Naive thymus-derived CD8-positive, alpha-beta T cell (primary cell): ENCODE data around the gene CLPTM1. TPM values are rescaled to one million over a fixed set of nuclear protein-coding genes. Genes with fewer than 3 reads are reported as not detected.

Source experiments
- ATAC-seq, 2 donors: fragments of 150-1000 bp; cut with Tn5 transposase in 1 of 2; sonication (Bioruptor Pico), chemical (Tn5 transposase) in 1 of 2; 1 replicate in 1 of 2; 2 replicates in 1 of 2; pipeline ENCODE4 v1.10.0; 2021; ENCODE audit warnings: mild to moderate bottlenecking in 2 of 2, moderate library complexity in 2 of 2
- POLR2A ChIA-PET: fragments of 350-600 bp; sonication (Branson Sonifier 250); formaldehyde crosslinking; loops from one replicate; lab custom pipeline; 2021; ENCODE audit warnings: antibody characterized with exemption; lab: Charles Lee
- DNase-seq, 10 donors: peaks; one replicate each; pipeline versions ENCODE4 v3.0.0 to v3.0.0-alpha.2; 2020 to 2022
- H3K27ac Mint-ChIP-seq, 10 donors: one replicate each; pipeline ENCODE4 v1.8.0; 2020 to 2022; ENCODE audit warnings: mild to moderate bottlenecking in 10 of 10, mixed read lengths in 10 of 10, moderate library complexity in 4 of 10, inconsistent platforms in 1 of 10
- H3K27me3 Mint-ChIP-seq, 5 donors: one replicate each; pipeline ENCODE4 v1.8.0; 2021 to 2022; ENCODE audit warnings: mixed read lengths in 5 of 5
- H3K36me3 Mint-ChIP-seq, 3 donors: one replicate each; pipeline ENCODE4 v1.8.0; 2020 to 2022; ENCODE audit warnings: mixed read lengths in 3 of 3, mild to moderate bottlenecking in 2 of 3, inconsistent platforms in 1 of 3
- H3K4me1 Mint-ChIP-seq, 4 donors: one replicate each; pipeline ENCODE4 v1.8.0; 2021 to 2022; ENCODE audit warnings: mixed read lengths in 4 of 4
- H3K4me3 Mint-ChIP-seq, 10 donors: one replicate each; pipeline ENCODE4 v1.8.0; 2020 to 2022; ENCODE audit warnings: mild to moderate bottlenecking in 10 of 10, mixed read lengths in 10 of 10, moderate library complexity in 6 of 10, inconsistent platforms in 1 of 10
- H3K9me3 Mint-ChIP-seq, 9 donors: one replicate each; pipeline ENCODE4 v1.8.0; 2020 to 2022; ENCODE audit warnings: mixed read lengths in 9 of 9, mild to moderate bottlenecking in 3 of 9, inconsistent platforms in 1 of 9, moderate library complexity in 1 of 9
- polyA plus RNA-seq, 3 donors: library from polyadenylated mRNA; unstranded; fragments of 300-500 nt; fragmentation: Illumina TruSeq; gene quantifications; one replicate each; pipeline ENCODE4 v1.2.3, GENCODE V29; 2021
- total RNA-seq, 8 experiments: library from RNA in 2 of 8; stranded (reverse) in 2 of 8; gene quantifications; one replicate each; pipeline ENCODE4 v1.2.3 and lab custom pipeline; 2021 to 2026

The CLPTM1 gene
- total and polyA plus RNA-seq, 5 experiments from 2014 or later = 13.2 to 76.0 (median 20.6) TPM

GRCh38 chr19:45027371-45027770 lies 72.2 kb downstream of the CLPTM1 start:
- Mint-ChIP-seq H3K4me3 (no peak overlapping the region), H3K27ac (peak overlapping the region in 1 of 10 donors; percentile 28), H3K4me1 (no peaks in the 10 kb centered on the region), H3K27me3 (no peaks in the 10 kb centered on the region), H3K36me3 (peaks cover 0 to 47% (median 15%) of the 10 kb centered on the region in 3 donors), H3K9me3 (no peaks in the 10 kb centered on the region)
- ATAC-seq (no peak), DNase-seq (no peak)
- POLR2A ChIA-PET = no interaction called here

GRCh38 chr19:45030825-45031224 lies 75.6 kb downstream of the CLPTM1 start:
- Mint-ChIP-seq H3K9me3 (no peaks in the 10 kb centered on the region), H3K36me3 (peaks cover 0 to 61% (median 24%) of the 10 kb centered on the region in 3 donors), H3K4me3 (no peak overlapping the region), H3K4me1 (peaks cover 0 to 2% (median 0%) of the 10 kb centered on the region in 4 donors), H3K27me3 (no peaks in the 10 kb centered on the region), H3K27ac (no peak overlapping the region)
- DNase-seq (no peak), ATAC-seq (no peak)
- POLR2A ChIA-PET = no interaction called here

GRCh38 chr19:45032421-45032820 lies 77.2 kb downstream of the CLPTM1 start:
- peaks cover 0 to 2% (median 0%) of the 10 kb centered on the region in 4 donors for H3K4me1 Mint-ChIP-seq
- H3K27ac Mint-ChIP-seq = no peak overlapping the region
- ATAC-seq (no peak), DNase-seq (no peak)
- H3K9me3 Mint-ChIP-seq = no peaks in the 10 kb centered on the region
- H3K36me3 Mint-ChIP-seq = peaks cover 0 to 55% (median 22%) of the 10 kb centered on the region in 3 donors
- H3K4me3 Mint-ChIP-seq = no peak overlapping the region
- H3K27me3 Mint-ChIP-seq = no peaks in the 10 kb centered on the region
- POLR2A ChIA-PET = no interaction called here

GRCh38 chr19:45035755-45036154 lies 80.6 kb downstream of the CLPTM1 start:
- Mint-ChIP-seq H3K36me3 (peaks cover 0 to 42% (median 14%) of the 10 kb centered on the region in 3 donors), H3K27ac (no peak overlapping the region), H3K9me3 (no peaks in the 10 kb centered on the region), H3K4me1 (peaks cover 12 to 23% (median 20%) of the 10 kb centered on the region in 4 donors), H3K4me3 (no peak overlapping the region), H3K27me3 (no peaks in the 10 kb centered on the region)
- POLR2A ChIA-PET = no interaction called here
- DNase-seq (no peak), ATAC-seq (no peak)

GRCh38 chr19:45037393-45038169 lies 82.4 kb downstream of the CLPTM1 start:
- Mint-ChIP-seq H3K27me3 (no peaks in the 10 kb centered on the region), H3K36me3 (peaks cover 0 to 47% (median 11%) of the 10 kb centered on the region in 3 donors)
- no peak for DNase-seq

GRCh38 chr19:45038931-45039893 lies 84.0 kb downstream of the CLPTM1 start, which contains the start of gene CLASRP:
TSS of gene CLASRP (plus strand) at chr19:45039045. CDS start at chr19:45040213, 1,168 bp downstream.
- H3K27me3 Mint-ChIP-seq = no peaks in the 10 kb centered on the region
- no peaks in the 10 kb centered on the region for H3K9me3 Mint-ChIP-seq
- peak; percentile 79 to 90 (median 86) for DNase-seq
- H3K27ac Mint-ChIP-seq = peak within 1 kb of the TSS; percentile 87 to 99 (median 96)
- peak; percentile 91 to 95 for ATAC-seq
- H3K4me3 Mint-ChIP-seq = peak within 1 kb of the TSS; percentile 93 to 99 (median 97)
- POLR2A ChIA-PET = interaction anchor here (0.6 to 2.8 kb wide), 21 partner anchors 8 to 544 kb away, joined by 3 to 26 read pairs (median 4); partner anchors contain the start of genes BLOC1S3, GEMIN7, PPP1R37 and RELB
- H3K36me3 Mint-ChIP-seq = peaks cover 0 to 57% (median 7%) of the 10 kb centered on the region in 3 donors
- H3K4me1 Mint-ChIP-seq = peaks cover 19 to 45% (median 39%) of the 10 kb centered on the region in 4 donors

More at GRCh38 chr19:45037393-45038169, 82.4 kb downstream of the CLPTM1 start:
- ATAC-seq = no peak
- H3K4me1 Mint-ChIP-seq = peaks cover 21 to 41% (median 34%) of the 10 kb centered on the region in 4 donors
- no peaks in the 10 kb centered on the region for H3K9me3 Mint-ChIP-seq
- H3K27ac Mint-ChIP-seq = peak overlapping the region in 6 of 10 donors; percentile 34 to 78 (median 54)
- peak overlapping the region; percentile 50 to 98 (median 67) for H3K4me3 Mint-ChIP-seq
- POLR2A ChIA-PET = interaction anchor here (1.2 to 2.8 kb wide), 3 partner anchors 27 to 83 kb away, joined by 4 to 26 read pairs (median 7); partner anchors contain the start of gene PPP1R37

- H3K27ac Mint-ChIP-seq = peak overlapping the region; percentile 67 to 99 (median 94)
These were observed 85.0 kb downstream of the CLPTM1 start for GRCh38 chr19:45040059-45040771.

GRCh38 chr19:45041125-45041524 lies 85.9 kb downstream of the CLPTM1 start:
- Mint-ChIP-seq H3K4me1 (peaks cover 28 to 60% (median 53%) of the 10 kb centered on the region in 4 donors), H3K36me3 (peaks cover 0 to 64% (median 2%) of the 10 kb centered on the region in 3 donors), H3K9me3 (no peaks in the 10 kb centered on the region), H3K4me3 (peak overlapping the region; percentile 33 to 95 (median 60)), H3K27ac (peak overlapping the region in 9 of 10 donors; percentile 3 to 89 (median 73)), H3K27me3 (no peaks in the 10 kb centered on the region)
- DNase-seq = no peak
- POLR2A ChIA-PET = interaction anchor here (0.6 to 0.8 kb wide), 3 partner anchors 37 to 51 kb away, joined by 3 read pairs; partner anchors contain the start of gene GEMIN7
- ATAC-seq = no peak

More at GRCh38 chr19:45040059-45040771, 85.0 kb downstream of the CLPTM1 start:
- Mint-ChIP-seq H3K27me3 (no peaks in the 10 kb centered on the region), H3K9me3 (no peaks in the 10 kb centered on the region), H3K4me3 (peak overlapping the region; percentile 93 to 99 (median 97)), H3K4me1 (peaks cover 21 to 51% (median 45%) of the 10 kb centered on the region in 4 donors), H3K36me3 (peaks cover 0 to 58% (median 7%) of the 10 kb centered on the region in 3 donors)
- DNase-seq = no peak
- POLR2A ChIA-PET = interaction anchor here (0.7 to 2.8 kb wide), 7 partner anchors 11 to 113 kb away, joined by 3 to 26 read pairs (median 7); partner anchors contain the start of genes PPP1R37, RELB and ZNF296
- ATAC-seq = no peak

Other genes starting within 250 kb of the CLPTM1 start
- 1 to 10 TPM; 5.9 to 7.7 TPM for gene BCL3, start 206.7 kb upstream of the CLPTM1 start, total RNA-seq
- 1 to 10 TPM; 3.2 to 6.2 (median 3.5) TPM for gene BCL3, start 206.7 kb upstream of the CLPTM1 start, polyA plus RNA-seq
- gene CBLC, start 177.5 kb upstream of the CLPTM1 start, total RNA-seq = not detected
- under 1 TPM in 1 of 3 donors, not detected in 2; 0.14 TPM for gene CBLC, start 177.5 kb upstream of the CLPTM1 start, polyA plus RNA-seq
- gene BCAM, start 146.3 kb upstream of the CLPTM1 start, total RNA-seq = not detected
- not detected for gene BCAM, start 146.3 kb upstream of the CLPTM1 start, polyA plus RNA-seq
- under 1 TPM; 0.42 to 0.93 TPM for gene NECTIN2, start 109.1 kb upstream of the CLPTM1 start, total RNA-seq
- under 1 TPM in 1 of 3 donors, not detected in 2; 0.47 TPM for gene NECTIN2, start 109.1 kb upstream of the CLPTM1 start, polyA plus RNA-seq
- 10 to 100 TPM; 39.3 to 41.4 TPM for gene TOMM40, start 64.1 kb upstream of the CLPTM1 start, total RNA-seq
- 10 to 100 TPM; 32.0 to 42.3 (median 33.7) TPM for gene TOMM40, start 64.1 kb upstream of the CLPTM1 start, polyA plus RNA-seq
- gene APOE, start 49.6 kb upstream of the CLPTM1 start, total RNA-seq = 1 to 10 TPM; 2.9 to 3.6 TPM
- not detected for gene APOE, start 49.6 kb upstream of the CLPTM1 start, polyA plus RNA-seq
- 1 to 10 TPM in 1 of 2 experiments, not detected in 1; 1.4 TPM for gene APOC1, start 40.8 kb upstream of the CLPTM1 start, total RNA-seq
- gene APOC1, start 40.8 kb upstream of the CLPTM1 start, polyA plus RNA-seq = not detected
- not detected for gene APOC4, start 13.1 kb upstream of the CLPTM1 start, total RNA-seq
- not detected for gene APOC4, start 13.1 kb upstream of the CLPTM1 start, polyA plus RNA-seq
- gene APOC2, start 9.3 kb upstream of the CLPTM1 start, total RNA-seq = not detected
- gene APOC2, start 9.3 kb upstream of the CLPTM1 start, polyA plus RNA-seq = not detected
- gene RELB, start 46.1 kb downstream of the CLPTM1 start, total RNA-seq = 10 to 100 TPM; 30.2 to 41.6 TPM
- 10 to 100 TPM in 1 of 3 donors, 1 to 10 TPM in 2; 6.7 to 17.2 (median 8.3) TPM for gene RELB, start 46.1 kb downstream of the CLPTM1 start, polyA plus RNA-seq
- gene CLASRP, start 83.7 kb downstream of the CLPTM1 start, total RNA-seq = 100 to 1,000 TPM; 141 to 150 TPM
- gene CLASRP, start 83.7 kb downstream of the CLPTM1 start, polyA plus RNA-seq = 1 to 10 TPM; 2.0 to 6.7 (median 5.3) TPM
- 1 to 10 TPM; 2.3 to 2.4 TPM for gene ZNF296, start 121.1 kb downstream of the CLPTM1 start, total RNA-seq
- 1 to 10 TPM; 1.0 to 1.6 (median 1.1) TPM for gene ZNF296, start 121.1 kb downstream of the CLPTM1 start, polyA plus RNA-seq
- 10 to 100 TPM; 13.5 to 19.8 TPM for gene GEMIN7, start 123.9 kb downstream of the CLPTM1 start, total RNA-seq
- 10 to 100 TPM; 44.2 to 70.0 (median 50.3) TPM for gene GEMIN7, start 123.9 kb downstream of the CLPTM1 start, polyA plus RNA-seq
- gene PPP1R37, start 137.8 kb downstream of the CLPTM1 start, total RNA-seq = 10 to 100 TPM; 32.9 to 33.3 TPM
- gene PPP1R37, start 137.8 kb downstream of the CLPTM1 start, polyA plus RNA-seq = 1 to 10 TPM in 1 of 3 donors, under 1 TPM in 2; 0.40 to 2.0 (median 0.83) TPM
- 1 to 10 TPM in 1 of 2 experiments, under 1 TPM in 1; 0.85 to 1.0 TPM for gene NKPD1, start 205.6 kb downstream of the CLPTM1 start, total RNA-seq
- under 1 TPM; 0.17 to 0.47 (median 0.43) TPM for gene NKPD1, start 205.6 kb downstream of the CLPTM1 start, polyA plus RNA-seq
- gene TRAPPC6A, start 222.9 kb downstream of the CLPTM1 start, total RNA-seq = 10 to 100 TPM; 48.5 to 51.0 TPM
- gene TRAPPC6A, start 222.9 kb downstream of the CLPTM1 start, polyA plus RNA-seq = 100 to 1,000 TPM; 149 to 193 (median 183) TPM
- 10 to 100 TPM; 21.2 to 22.5 TPM for gene BLOC1S3, start 223.4 kb downstream of the CLPTM1 start, total RNA-seq
- gene BLOC1S3, start 223.4 kb downstream of the CLPTM1 start, polyA plus RNA-seq = 10 to 100 TPM in 1 of 3 donors, 1 to 10 TPM in 2; 8.4 to 14.4 (median 9.7) TPM